ENCODE measurements around the gene COL23A1.

DNA sequence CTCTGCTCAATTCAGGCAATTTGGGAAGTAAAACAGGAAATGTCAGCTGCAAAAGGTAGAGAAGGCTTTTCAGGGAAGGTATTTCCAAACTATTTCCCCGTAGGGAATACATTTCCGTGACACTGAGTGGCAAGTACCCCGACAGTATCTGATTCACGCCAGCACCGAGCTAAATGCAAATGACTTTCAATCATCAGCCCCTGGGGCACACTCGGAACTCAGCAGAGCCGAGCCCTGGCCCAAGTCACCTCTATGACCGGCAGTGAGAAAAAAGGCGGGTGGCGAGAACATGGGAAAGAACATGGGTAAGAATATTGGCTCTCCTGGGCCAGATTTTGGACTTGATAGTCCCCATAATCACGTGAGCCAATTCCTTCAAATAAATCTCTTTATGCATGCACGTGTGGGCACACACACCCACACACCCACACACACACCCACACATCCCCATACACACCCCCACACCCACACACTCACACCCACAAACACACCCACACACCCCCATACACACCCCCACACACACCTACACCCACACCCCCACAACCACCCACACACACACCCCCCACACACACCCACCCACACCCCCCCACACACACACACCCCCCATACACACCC, 43.0 kb downstream of the COL23A1 start:
- TF ChIP-seq NR2C2 (CRISPR knock-in tag; IDR thresholded peaks at IDR 0.05) (no peak), NFYB (CRISPR knock-in tag; conservative IDR thresholded peaks at IDR 0.05; ENCODE audit: low read depth) (no peak), SP1 (CRISPR knock-in tag; conservative IDR thresholded peaks at IDR 0.05) (no peak), NR1H2 (CRISPR knock-in tag; IDR thresholded peaks at IDR 0.05) (no peak)
- TF ChIP-seq, protein P1, sequence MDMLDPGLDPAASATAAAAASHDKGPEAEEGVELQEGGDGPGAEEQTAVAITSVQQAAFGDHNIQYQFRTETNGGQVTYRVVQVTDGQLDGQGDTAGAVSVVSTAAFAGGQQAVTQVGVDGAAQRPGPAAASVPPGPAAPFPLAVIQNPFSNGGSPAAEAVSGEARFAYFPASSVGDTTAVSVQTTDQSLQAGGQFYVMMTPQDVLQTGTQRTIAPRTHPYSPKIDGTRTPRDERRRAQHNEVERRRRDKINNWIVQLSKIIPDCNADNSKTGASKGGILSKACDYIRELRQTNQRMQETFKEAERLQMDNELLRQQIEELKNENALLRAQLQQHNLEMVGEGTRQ (CRISPR knock-in tag; IDR thresholded peaks at IDR 0.05) = no peak
